ENCODE results near the gene MICU1.

GRCh38 chr10:72322030-72322279 is 303.9 kb downstream of the MICU1 start:
- TF ChIP-seq CTCF (IDR thresholded peaks at IDR 0.05), result no peak
- TF ChIP-seq POLR2AphosphoS5 (IDR thresholded peaks at IDR 0.05; ENCODE audit: low read depth, low read length), result no peak
- no peak for TF ChIP-seq SIN3A (IDR thresholded peaks at IDR 0.05; ENCODE audit: borderline replicate concordance, insufficient read depth, low read depth, low read length)
